Measurements from ENCODE around the gene LAMB3.

LAMB3 gene

DNA sequence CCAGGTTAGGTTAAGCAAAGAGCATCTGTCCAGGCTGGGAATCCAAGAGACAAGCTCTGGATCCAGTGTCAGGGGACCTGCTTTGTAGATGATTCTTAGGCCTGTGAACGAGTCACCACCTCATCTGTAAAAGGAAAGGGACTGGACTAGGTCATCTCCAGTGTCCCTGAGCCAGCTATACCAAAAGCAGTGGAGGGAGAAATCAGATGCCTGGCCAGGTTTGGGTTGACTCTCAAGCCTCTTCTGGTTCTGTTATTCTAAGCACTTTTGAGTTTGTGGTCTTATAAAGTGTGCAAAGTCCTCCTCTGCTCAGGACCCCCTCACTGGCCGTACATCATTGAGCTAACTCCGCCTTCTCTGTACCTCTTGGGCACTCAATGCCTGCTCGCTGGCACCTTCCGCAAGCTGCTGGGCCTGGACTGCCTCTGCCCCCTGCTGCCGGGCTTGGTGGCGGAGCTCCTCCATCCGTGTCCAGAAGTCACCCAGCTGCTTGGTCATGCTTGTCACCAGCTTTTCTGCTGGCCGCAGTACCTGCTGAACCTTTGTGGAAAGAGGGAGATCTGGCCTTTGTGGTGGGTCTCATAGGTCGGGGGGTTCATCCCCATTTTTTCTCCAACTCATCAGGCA lies 35.1 kb downstream of the LAMB3 start:
- DNase-seq = no peak

DNA sequence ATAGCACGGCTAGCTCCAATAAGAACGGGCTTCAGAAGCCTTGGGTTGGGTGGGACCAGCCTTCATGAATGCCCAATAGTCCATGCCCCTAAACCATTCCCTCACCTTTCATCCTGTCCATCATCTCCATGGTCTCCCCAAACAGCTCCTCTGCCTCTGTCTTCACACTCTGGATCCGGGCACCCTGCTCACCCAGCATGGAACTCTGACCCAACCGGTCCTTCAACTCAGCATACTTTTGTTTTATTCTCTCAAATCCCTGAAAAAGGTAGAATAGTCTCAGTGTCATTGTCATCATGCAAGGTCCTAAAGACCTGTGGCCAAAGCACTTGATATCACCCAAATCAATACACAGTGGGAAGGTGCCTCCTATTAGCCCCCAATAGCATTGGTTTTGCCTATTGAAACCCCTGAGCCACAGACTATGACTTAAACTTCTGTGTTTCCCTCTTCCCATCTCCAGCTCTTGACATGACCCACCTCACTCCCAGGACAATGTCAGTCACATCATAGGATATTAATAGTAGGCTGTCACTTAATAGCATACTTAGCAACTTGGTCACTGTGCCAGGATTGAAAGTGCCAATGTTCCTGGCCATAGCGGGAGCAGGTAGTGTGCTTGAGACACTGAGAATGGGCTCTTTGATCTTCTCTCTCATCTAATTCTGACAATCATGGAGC lies 35.7 kb downstream of the LAMB3 start:
- no peak for DNase-seq

DNA sequence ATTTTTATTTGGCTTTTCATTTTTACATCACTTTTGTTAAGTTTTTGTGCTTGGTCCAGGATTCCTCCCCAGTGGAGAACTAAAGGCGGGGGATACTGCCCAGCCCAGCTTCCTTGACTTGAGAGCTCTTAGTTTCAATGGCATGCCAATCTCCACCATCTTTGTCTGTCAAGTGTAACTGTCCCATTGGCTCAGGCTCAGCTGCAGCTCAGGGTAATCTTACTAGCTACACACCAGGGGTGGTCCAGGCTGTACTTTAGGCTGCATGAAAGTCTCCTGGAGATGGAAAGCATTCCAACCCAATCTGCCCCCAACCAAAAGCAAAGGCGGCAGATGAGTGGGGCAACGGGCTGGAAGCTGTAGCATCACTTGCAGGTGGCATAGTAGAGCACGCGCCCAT lies 37.3 kb downstream of the LAMB3 start:
- no peak for DNase-seq

DNA sequence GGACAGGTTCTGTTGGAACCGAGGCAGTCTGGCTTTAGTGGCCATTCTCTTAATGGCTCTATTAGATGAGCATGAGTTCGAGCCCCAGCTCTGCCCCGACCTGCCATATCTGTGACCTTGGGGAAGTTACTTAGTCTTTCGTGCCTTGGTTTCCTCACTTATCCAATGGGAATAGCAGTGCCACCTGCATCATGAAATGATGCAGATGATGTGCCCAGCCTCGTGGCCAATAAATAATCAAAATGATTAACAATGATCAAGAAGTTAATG lies 38.1 kb downstream of the LAMB3 start:
- DNase-seq = no peak

DNA sequence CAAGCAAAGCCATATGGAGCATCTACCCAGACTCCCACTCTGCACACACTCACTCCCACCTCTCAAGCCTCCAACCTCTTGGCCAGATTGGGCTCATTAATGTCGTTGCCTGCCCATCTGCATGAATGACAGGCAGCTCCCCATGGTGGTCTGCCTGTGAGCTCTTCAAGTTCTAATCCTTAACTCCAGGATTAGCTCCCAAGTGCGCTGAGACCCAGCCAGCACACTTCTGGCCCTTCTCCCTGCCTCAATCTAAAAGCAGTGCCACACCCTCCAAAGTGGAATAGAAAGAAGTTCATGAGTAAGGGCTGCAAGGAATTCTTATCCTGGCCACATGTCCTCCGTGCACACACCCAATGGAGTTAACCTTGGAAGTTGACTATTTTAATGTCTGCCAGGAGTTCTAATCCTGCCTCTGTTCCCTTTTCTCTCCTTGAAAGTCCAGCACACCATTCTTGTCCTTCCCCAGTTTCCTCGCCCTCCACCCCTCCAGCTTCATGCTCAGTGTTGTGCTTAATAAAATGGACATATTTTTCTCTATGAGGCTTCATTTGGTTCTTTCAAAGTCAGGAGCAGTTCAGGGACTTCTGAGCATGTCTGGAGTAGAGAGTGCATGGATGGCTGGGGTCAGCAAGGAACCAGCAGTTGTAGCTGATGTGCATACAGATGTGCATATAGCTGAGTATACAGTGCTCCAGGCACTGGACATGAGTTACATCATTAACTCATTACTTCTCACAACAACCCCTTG lies 38.6 kb downstream of the LAMB3 start:
- DNase-seq = no peak

DNA sequence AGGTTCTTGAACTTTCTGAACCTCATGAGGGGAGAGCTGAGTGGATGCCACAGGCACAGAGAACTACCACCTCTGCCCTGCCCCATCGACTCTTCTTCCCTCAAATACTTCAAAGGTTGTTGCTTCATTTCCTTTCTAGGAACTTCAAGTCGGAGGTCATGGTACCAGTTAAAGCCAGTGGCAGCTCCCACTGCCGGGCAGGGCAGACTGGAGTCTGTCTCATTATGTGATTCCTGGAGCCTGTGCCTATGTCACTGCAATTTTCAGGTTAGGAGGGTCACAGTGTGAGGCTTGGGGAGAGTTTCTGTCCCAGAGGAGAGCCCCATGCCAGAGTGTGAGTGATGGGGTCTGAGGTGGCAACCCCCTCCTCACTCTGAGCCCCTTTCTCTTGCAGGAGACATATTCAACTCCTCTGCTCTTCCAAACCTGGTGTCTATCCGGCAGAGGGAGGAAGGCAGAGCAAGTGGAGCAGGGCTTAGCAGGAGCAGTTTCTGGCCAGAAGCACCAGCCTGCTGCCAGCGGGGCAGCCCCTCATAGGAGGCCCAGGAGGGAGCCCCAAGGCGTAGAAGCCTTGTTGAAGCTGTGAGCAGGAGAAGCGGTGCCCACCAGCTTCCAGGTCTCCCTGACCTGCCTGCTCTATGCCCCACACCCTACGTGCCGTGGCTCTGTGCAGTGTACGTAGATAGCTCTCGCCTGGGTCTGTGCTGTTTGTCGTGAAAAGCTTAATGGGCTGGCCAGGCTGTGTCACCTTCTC lies 39.4 kb downstream of the LAMB3 start:
- DNase-seq = no peak

DNA sequence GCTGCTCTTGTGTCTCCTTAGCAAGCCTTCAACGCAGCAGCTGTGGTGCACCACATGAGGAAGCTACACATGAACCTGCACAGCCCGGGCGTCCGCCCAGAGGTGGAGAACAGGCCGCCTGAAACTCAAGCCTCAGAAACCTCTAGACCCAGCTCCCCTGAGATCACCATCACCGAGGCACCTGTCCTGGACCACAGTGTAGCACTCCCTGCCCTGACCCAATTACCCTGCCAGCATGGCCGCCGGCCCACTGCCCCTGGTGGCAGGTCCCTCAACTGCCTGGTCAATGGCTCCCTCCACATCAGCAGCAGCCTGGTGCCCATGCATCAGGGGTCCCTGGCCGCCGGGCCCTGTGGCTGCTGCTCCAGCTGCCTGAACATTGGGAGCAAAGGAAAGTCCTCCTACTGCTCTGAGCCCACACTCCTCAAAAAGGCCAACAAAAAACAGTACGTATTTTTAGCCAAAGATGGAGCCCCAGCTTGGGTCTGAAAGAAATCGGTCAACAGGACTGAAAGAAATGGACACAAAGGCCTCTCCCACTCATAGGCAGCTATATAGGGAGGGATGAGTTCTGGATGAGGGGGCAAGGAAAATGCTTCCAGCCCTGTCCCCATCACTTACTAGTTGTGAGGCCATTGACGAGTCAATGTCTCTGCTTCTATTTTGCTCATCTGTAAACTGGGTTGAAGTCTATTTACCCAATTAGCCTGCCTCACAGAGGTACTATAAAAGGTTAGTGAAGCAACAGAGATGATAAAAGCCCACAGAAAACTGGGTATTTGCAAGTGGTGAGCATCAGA lies 40.3 kb downstream of the LAMB3 start:
- no peak for DNase-seq

DNA sequence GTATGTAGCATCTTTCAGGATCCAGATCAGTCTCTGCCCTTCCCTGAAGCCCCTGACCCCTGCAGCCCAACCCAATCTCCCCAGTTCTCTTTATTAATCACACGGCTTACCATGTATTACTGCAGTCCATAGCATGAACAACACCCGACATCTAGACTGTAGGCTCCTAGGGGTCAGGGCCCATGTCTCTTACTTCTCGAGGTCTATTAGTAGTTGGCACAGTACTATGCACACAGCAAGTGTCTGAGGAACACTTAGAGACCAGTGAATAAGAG lies 41.7 kb downstream of the LAMB3 start:
- DNase-seq = no peak

DNA sequence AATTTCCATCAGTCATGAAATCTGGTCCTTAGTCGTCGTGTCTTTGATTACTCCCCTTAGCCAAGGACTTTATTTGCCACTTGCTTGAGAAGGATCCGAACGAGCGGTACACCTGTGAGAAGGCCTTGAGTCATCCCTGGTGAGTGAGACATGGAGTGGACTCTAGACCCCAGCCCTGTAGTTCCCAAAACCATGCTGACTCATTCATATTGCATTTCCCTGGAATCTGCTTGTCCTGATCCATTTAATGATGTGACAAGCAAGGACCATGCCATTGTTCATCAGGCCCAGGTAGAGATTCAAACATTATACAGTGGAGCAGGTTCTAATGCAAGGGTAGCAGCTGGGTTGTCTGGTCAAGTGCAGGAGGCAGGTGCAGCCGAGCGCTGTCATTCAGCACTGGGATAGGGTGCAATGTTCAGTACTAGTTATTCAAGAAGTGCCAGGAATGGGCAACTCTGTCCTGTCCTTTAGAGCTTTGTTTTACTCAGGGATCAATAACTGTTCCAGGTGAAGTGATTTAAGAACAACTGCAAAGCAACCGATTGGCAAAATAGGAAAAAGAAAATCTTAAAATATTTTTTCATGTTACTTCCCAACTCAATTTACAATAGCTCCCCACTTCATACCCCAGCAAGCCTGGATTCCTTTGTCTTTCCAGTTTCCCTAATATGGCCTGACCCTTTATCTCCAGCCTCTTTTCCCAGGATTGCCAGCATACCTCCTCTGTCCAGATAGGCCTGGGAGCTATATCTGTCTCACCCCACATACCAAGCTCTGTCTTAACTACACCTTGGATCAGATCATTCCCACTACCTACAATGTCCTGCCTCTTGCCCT lies 42.2 kb downstream of the LAMB3 start:
- no peak for DNase-seq

DNA sequence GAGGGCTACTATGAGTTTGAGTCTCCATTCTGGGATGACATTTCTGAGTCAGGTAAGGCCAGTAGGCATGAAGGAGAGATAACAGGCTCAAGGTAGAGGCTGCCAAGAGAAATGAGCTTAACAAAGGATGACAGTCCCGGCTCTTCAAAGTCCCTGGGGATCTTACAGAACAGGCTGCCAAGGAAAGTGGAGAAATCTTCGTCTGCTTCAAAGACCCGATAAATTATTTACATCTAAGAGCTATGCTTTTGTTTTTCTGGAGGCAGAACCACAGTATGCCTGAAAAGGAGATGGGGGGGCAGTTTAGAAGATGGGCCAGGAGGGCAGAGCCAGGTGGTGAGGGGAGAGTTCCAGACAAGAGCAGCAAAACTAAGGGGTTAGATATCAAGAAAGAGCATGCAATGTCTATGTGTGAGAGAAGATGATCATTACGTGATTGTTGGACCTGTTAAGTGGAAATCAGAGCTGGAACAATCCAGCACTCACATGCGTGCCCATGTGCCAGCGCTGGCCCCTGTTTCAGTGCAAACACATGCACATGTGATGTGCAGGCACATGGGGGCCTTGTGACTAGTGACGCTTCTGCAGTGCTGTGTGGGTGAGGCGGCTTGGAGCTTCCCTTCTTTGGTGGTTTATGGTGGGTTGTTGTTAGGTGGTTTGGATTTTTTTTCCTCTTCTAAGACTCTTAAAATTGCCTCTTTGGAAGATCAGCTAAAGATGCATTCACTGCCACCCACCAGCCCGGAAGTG lies 43.0 kb downstream of the LAMB3 start:
- no peak for DNase-seq

DNA sequence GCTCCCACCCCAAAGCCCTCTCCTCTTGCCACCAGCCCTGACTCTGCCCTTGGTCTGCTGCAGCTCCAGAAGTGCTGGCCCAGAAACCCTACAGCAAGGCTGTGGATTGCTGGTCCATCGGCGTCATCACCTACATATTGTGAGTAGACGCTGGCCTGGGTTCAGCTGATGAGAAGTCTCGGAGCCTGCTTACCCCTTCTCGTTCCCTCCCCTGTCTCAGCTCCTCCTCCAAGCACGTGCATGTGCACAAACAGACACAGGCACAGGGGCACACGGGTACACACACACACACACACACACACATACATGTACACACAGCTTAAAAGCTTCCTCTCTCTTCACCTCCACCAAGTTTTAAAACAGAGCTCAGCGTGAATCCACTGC lies 44.4 kb downstream of the LAMB3 start:
- DNase-seq = no peak

DNA sequence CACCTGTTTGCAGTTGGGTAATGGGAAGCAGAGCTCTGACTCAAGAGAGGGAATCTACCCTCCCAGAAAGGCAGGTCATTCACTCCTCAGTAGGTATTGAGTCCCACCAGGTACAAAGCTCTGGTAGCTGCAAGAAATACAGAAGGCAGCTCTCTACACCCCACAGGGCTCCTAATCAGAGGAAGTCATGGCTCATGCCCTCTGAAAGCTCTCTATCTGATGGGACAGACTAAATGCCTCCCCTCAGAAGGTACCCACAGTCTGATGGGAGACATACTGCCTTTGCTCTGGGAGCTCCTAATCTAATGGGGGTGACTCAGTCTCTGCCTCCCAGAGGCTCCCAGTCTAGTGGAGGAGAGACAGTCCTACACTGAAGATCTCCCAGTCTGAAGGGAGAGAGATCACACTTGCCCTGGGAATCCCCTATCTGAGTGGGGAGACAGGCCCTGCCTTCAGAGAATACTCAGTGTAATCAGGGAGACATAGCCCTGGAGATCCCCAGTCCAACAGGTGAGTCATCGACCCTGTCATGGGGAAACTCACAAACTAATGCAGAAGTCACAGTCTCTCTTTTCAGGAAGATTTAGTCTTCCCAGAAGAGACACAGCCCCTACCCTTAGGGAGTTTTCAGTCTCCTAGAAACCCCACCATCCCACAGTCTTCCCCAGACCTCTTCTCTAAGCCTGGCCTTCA lies 45.0 kb downstream of the LAMB3 start:
- no peak for DNase-seq

DNA sequence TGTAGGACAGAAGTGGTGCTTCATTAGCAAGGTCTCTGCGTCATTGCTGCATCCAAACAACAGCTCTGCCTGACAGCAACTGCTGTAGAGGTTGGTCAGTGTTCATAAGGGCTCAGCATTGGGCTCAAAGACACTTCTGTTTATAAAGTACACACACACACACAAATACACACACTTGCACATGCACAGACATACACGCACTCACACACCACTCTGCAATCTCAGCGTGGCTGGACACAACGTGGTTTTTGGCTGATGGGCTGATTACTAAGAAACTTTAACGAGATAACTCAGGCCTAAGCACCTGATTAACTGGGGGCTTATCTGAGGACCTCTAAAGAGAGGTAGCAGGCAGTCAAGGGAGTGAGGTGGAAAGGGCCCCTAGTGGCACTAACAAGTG lies 48.3 kb downstream of the LAMB3 start:
- DNase-seq = no peak

DNA sequence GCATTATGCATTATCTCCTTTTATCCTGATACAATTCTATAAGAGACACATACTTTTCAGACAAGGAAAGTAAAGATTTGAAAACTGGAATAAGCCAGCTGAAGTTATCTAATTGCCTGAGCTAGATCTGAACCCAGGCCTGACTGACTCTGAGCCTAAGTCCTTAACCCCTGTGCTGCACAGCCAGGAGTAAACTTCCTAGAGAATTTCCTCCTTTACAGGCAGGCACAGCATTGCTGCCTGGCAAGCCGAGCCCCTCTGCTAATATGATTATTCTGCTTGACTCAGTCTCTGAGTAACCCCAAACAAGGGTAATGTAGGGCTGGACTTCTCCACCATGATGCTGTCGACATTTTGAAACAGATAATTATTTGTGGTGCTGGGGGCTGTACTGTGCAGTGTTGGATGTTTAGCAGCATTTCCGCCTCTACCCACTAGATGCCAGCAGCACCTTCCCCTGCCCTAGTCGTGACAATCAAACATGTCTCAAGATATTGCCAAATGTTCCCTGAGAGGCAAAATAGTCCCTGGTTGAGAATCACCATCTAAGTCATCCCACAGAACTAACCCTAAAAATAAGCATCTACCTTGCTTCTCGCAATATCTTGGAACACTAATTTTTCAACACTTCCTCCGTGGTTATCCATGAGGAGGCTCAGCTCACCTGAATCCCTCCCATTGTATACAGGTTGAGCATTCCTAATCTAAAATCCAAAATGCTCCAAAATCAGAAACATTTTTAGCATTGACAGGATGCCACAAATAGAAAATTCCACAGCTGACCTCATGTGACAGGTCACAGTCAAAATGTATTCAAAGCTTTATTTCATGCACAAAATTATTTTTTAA lies 50.2 kb downstream of the LAMB3 start:
- no peak for DNase-seq

DNA sequence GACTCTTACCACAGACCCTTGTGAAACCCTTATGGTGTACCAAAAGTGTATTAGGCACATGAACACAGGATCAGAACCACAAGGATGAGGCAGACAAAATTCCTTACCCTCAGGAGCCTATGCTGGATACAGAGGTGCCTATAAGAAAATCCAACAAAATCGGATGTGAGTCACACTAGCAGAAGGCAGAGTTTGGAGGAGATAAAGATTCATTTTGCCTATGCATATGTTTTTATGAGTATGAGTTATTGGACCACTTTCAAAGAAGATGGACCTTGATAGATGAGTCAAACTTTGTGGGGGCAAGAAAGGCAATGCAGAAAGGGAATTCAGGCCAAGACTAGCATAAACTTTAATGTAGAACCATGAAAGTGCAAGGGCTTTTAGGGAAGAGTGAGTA lies 51.7 kb downstream of the LAMB3 start:
- no peak for DNase-seq

DNA sequence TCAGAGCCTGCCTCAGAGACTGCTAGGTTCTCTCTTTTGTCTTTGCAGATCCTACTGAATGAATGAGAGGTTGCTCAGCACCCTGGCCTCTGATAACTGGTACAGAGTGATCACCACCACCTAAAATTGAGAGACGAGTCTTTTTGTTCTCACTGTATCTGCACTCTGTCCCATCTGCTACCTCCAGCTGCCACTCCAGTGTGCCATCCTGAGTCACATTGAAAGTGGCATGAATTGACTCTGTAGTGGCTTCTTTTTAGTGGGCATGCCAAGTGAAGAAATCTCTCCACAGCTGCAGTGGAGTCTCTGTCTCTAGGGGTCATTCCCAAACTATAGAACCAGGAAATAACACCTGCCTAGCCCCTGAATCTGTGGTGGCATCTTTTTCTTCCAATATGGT lies 54.0 kb downstream of the LAMB3 start:
- no peak for DNase-seq

DNA sequence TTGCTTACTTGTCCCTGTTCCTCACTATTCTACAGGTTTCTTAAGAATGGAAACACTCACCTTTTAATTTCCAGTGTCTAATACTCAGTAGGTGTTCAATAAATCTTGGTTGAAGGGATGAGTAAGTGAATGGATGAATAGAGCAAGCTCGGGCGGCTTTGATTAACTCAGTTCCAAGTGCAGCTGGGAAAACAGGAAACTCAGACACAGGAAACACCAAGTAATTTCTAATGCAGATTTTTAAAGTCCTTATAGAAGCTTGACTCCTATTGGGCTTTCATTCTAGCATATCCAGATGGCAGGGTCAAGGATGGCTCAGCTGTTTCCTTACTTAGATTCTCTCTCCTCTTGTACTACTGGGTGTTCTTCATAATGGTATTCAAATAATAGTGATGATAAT lies 54.7 kb downstream of the LAMB3 start:
- no peak for DNase-seq

DNA sequence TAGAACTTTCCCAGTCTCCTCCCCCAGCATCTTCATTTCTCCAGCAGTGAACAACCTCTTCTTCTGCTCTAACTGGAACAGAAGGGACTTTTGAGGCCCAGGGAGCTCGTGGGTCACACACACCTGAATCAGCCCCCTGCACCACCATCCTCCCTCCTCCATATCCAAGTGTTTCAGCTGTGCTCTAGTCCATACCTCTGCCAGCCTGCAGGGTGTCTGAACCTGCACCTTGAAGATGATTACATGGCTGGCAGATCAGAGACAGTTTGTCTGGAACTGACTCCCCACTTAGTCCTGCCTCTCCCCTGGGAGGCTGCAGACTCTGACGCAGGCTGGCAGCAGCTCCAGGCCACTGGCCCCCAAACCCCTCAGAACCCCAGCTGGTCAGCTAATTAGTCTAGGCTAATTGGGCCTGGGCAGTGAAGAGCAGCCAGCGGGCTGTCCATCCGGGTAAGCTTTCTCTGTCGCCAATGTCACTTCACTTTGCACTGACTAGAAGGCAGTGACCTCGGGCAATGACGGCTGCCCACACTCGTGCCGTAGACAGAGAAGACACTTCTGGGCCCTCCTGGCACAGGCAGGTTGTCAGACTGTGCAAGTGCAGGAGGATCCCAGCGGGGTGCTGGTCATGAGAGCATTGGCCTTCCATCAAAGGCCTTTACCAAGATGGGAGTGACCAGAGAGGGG lies 56.5 kb downstream of the LAMB3 start:
- no peak for DNase-seq

DNA sequence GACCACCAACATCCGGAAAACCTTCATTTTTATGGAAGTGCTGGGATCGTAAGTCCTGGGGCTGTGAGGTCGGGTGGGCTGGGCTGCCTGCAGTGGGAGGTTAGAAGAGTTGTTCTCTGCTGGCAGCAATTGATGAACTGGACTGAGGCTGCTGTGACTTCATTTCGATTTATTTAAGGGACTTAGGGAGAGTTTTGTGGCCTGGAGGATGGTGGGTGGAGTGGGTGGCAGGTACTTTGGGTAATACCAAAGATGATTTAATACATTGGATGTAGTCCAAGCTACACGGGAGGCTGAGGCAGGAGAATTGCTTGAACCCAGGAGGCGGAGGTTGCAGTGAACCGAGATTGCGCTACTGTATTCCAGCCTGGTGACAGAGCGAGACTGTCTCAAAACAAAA lies 57.2 kb downstream of the LAMB3 start:
- DNase-seq = no peak

Measured in NCI-H1105 (cell line).